H1 (cell line): Measurements from ENCODE around the gene TPD52L1.

ENCODE experiments used
- CHD1 ChIP-seq: IDR thresholded peaks from 2 replicates; pipeline ENCODE4 v1.6.1; 2012; ENCODE audit warnings: low read depth, low read length, improper control_type of control experiment
- CREB1 ChIP-seq: IDR thresholded peaks from 2 replicates; pipeline ENCODE4 v1.6.1; 2012; ENCODE audit warnings: inconsistent platforms
- TEAD4 ChIP-seq: IDR thresholded peaks from 2 replicates; pipeline ENCODE4 v1.6.1; 2012; ENCODE audit warnings: low read depth, low read length, inconsistent platforms, mixed read lengths
- TF ChIP-seq, protein P1 (sequence below), 3 experiments: IDR thresholded peaks; 1 replicate in 2 of 3; 2 replicates in 1 of 3; pipeline versions ENCODE4 v1.5.1 to v1.6.1; 2011; ENCODE audit warnings: low read length in 3 of 3, mild to moderate bottlenecking in 3 of 3, inconsistent platforms in 2 of 3, low read depth in 1 of 3, moderate library complexity in 1 of 3; ENCODE audit not compliant: insufficient read depth in 1 of 3; ENCODE audit errors: control extremely low read depth in 1 of 3

DNA sequence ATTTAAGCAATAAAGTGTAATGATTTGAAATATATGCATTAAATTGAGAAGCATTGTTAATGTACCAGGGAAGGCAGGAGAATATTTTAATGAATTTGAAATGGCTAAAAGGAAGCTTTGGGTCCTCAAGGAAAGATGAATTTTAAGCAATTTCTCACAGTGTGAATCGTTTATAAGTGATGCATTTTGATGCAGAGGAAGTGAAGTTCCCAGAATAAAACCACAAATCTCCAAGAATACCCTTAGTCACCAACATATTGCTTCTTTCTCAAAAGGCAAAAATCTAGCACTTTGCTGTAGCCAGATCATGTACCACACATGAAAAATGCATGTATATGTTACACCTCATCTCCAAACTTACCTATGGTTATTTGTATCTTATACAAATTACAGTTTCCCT lies 11.7 kb downstream of the TPD52L1 start:
- TF ChIP-seq CHD1 (no peak), CREB1 (no peak), TEAD4 (no peak)
- TF ChIP-seq, protein P1, sequence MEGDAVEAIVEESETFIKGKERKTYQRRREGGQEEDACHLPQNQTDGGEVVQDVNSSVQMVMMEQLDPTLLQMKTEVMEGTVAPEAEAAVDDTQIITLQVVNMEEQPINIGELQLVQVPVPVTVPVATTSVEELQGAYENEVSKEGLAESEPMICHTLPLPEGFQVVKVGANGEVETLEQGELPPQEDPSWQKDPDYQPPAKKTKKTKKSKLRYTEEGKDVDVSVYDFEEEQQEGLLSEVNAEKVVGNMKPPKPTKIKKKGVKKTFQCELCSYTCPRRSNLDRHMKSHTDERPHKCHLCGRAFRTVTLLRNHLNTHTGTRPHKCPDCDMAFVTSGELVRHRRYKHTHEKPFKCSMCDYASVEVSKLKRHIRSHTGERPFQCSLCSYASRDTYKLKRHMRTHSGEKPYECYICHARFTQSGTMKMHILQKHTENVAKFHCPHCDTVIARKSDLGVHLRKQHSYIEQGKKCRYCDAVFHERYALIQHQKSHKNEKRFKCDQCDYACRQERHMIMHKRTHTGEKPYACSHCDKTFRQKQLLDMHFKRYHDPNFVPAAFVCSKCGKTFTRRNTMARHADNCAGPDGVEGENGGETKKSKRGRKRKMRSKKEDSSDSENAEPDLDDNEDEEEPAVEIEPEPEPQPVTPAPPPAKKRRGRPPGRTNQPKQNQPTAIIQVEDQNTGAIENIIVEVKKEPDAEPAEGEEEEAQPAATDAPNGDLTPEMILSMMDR (IDR thresholded peaks at IDR 0.05; ENCODE audit: control extremely low read depth in 1 of 3, insufficient read depth in 1 of 3, low read depth in 1 of 3, low read length in 3 of 3): no peak
